ENCODE measurements around the gene CFAP73. TPM values are rescaled to one million over a fixed set of nuclear protein-coding genes. Genes with fewer than 3 reads are reported as not detected.
A peak's percentile ranks its signal among the peaks of the same experiment; 100 is the strongest.

CFAP73 gene
- polyA plus RNA-seq, 3 donors = 0.14 TPM; not detected in 2

DNA sequence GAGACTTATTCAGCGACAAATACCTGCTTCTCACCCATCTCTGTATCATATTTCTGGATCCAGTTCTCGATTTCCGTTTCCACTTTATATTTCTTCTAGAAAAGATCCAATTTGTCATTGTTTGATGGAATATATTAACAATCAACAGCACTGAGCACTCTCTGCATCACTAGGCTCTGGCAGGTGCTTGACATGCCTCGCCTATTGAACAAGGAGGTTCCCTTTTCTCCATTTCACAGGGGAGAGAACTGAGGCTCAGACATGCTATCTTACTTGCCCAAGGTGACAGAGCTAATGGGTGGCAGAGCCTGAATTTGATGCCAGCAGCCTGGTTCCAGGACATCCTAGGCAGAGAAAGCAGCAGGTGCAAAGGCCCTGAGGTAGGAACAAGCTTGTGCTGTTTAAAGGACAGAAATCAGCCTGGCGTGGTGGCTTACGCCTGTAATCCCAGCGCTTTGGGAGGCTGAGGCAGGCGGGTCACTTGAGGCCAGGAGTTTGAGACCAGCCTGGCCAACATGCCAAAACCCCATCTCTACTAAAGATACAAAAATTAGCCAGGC, 48.1 kb downstream of the CFAP73 start:
- Histone ChIP-seq H2AFZ (ENCODE audit: insufficient read depth, low read depth, low read length, poor library complexity, severe bottlenecking) (no peak overlapping the region), H3K36me3 (replicated peaks in 1 of 2; ENCODE audit: control insufficient read depth in 1 of 2, insufficient read depth in 2 of 2, low read length in 2 of 2) (peaks cover 0 to 5% of the 10 kb centered on the region in 2 donors), H3K79me2 (ENCODE audit: insufficient read depth, low read length) (no peaks in the 10 kb centered on the region), H3K9me3 (replicated peaks in 1 of 2; ENCODE audit: control insufficient read depth in 1 of 2, insufficient read depth in 1 of 2, low read length in 2 of 2) (no peaks in the 10 kb centered on the region), H3K27ac (ENCODE audit: low read depth in 1 of 2, low read length in 2 of 2) (no peak overlapping the region), H4K20me1 (ENCODE audit: insufficient read depth, low read length) (no peaks in the 10 kb centered on the region), H3K27me3 (ENCODE audit: control insufficient read depth in 2 of 2, insufficient read depth in 2 of 2, low read length in 2 of 2) (no peaks in the 10 kb centered on the region), H3K4me2 (replicated peaks; ENCODE audit: extremely low read depth, low read length, poor library complexity, severe bottlenecking) (no peak overlapping the region), H3K4me1 (ENCODE audit: control insufficient read depth in 1 of 2, insufficient read depth in 2 of 2, low read length in 2 of 2) (peaks cover 42 to 43% of the 10 kb centered on the region in 2 donors), H3K4me3 (replicated peaks in 1 of 3; ENCODE audit: low read depth in 2 of 3, low read length in 3 of 3) (no peak overlapping the region), H3K9ac (ENCODE audit: insufficient read depth, low read length, poor library complexity, severe bottlenecking) (no peak overlapping the region)
- TF ChIP-seq, protein P1, sequence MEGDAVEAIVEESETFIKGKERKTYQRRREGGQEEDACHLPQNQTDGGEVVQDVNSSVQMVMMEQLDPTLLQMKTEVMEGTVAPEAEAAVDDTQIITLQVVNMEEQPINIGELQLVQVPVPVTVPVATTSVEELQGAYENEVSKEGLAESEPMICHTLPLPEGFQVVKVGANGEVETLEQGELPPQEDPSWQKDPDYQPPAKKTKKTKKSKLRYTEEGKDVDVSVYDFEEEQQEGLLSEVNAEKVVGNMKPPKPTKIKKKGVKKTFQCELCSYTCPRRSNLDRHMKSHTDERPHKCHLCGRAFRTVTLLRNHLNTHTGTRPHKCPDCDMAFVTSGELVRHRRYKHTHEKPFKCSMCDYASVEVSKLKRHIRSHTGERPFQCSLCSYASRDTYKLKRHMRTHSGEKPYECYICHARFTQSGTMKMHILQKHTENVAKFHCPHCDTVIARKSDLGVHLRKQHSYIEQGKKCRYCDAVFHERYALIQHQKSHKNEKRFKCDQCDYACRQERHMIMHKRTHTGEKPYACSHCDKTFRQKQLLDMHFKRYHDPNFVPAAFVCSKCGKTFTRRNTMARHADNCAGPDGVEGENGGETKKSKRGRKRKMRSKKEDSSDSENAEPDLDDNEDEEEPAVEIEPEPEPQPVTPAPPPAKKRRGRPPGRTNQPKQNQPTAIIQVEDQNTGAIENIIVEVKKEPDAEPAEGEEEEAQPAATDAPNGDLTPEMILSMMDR (IDR thresholded peaks at IDR 0.05) = no peak
- Mint-ChIP-seq H3K36me3 (peaks cover 4 to 12% of the 10 kb centered on the region in 2 donors), H3K27me3 (ENCODE audit: low read depth in 3 of 3) (peaks cover 0 to 1% (median 1%) of the 10 kb centered on the region in 3 donors), H3K4me1 (peaks cover 49% of the 10 kb centered on the region), H3K9me3 (peaks cover 0 to 4% (median 0%) of the 10 kb centered on the region in 7 donors), H3K27ac (peak overlapping the region in 3 of 7 donors; percentile 36 to 48 (median 37)), H3K4me3 (no peak overlapping the region)
- DNase-seq = no peak
- intact Hi-C loops (cut with micrococcal nuclease) = loop anchor here (5.0 to 10.0 kb wide), 3 partner anchors 40 to 77 kb away; no protein-coding TSS in a partner anchor
- 97% methylated on average over 4 of the region's 8 CpGs for WGBS (ENCODE audit: insufficient coverage)

DNA sequence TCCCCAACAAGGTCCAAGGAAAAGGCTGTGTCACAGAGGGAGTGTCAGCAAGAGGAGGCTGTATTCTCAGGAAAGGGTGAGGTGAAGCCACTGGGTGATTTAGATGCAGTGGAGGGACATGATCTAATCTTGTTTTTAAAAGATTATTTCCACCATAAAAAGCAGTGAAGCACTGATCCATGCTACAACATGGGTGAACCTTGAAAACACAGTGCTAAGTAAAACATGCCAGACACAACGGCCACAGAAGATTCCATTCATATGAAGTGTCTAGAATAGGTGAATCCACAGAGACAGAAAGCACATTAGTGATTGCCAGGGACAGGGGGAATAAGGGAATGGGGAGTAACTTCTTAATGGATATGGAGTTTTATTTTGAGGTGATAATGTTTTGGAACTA, 48.8 kb downstream of the CFAP73 start:
- H3K9me3 Mint-ChIP-seq = peaks cover 0 to 4% (median 0%) of the 10 kb centered on the region in 7 donors
- Histone ChIP-seq H3K4me1 (ENCODE audit: control insufficient read depth in 1 of 2, insufficient read depth in 2 of 2, low read length in 2 of 2) (peaks cover 49 to 50% of the 10 kb centered on the region in 2 donors), H2AFZ (ENCODE audit: insufficient read depth, low read depth, low read length, poor library complexity, severe bottlenecking) (no peak overlapping the region), H3K27me3 (ENCODE audit: control insufficient read depth in 2 of 2, insufficient read depth in 2 of 2, low read length in 2 of 2) (no peaks in the 10 kb centered on the region), H4K20me1 (ENCODE audit: insufficient read depth, low read length) (no peaks in the 10 kb centered on the region), H3K4me2 (replicated peaks; ENCODE audit: extremely low read depth, low read length, poor library complexity, severe bottlenecking) (no peak overlapping the region), H3K36me3 (replicated peaks in 1 of 2; ENCODE audit: control insufficient read depth in 1 of 2, insufficient read depth in 2 of 2, low read length in 2 of 2) (no peaks in the 10 kb centered on the region), H3K4me3 (replicated peaks in 1 of 3; ENCODE audit: low read depth in 2 of 3, low read length in 3 of 3) (no peak overlapping the region), H3K9ac (ENCODE audit: insufficient read depth, low read length, poor library complexity, severe bottlenecking) (no peak overlapping the region), H3K27ac (ENCODE audit: low read depth in 1 of 2, low read length in 2 of 2) (no peak overlapping the region), H3K9me3 (replicated peaks in 1 of 2; ENCODE audit: control insufficient read depth in 1 of 2, insufficient read depth in 1 of 2, low read length in 2 of 2) (no peaks in the 10 kb centered on the region), H3K79me2 (ENCODE audit: insufficient read depth, low read length) (no peaks in the 10 kb centered on the region)
- TF ChIP-seq, protein P1 (IDR thresholded peaks at IDR 0.05) = no peak
- H3K36me3 Mint-ChIP-seq = peaks cover 4 to 6% of the 10 kb centered on the region in 2 donors
- intact Hi-C loops (cut with micrococcal nuclease) = loop anchor here (5.0 to 10.0 kb wide), 3 partner anchors 39 to 77 kb away; no protein-coding TSS in a partner anchor
- WGBS (ENCODE audit: insufficient coverage) = no CpG with 5 or more reads among the region's 1 CpG
- no peak overlapping the region for H3K4me3 Mint-ChIP-seq
- peak overlapping the region in 2 of 7 donors; percentile 42 to 61 for H3K27ac Mint-ChIP-seq
- peaks cover 0 to 1% (median 1%) of the 10 kb centered on the region in 3 donors for H3K27me3 Mint-ChIP-seq (ENCODE audit: low read depth in 3 of 3)
- no peak for DNase-seq
- peaks cover 54% of the 10 kb centered on the region for H3K4me1 Mint-ChIP-seq

Data from CD14-positive monocyte (primary cell).